HepG2 (cell line): Measurements from ENCODE around the gene GYPC. TPM values are rescaled to one million over a fixed set of nuclear protein-coding genes. Genes with fewer than 3 reads are reported as not detected.

Source experiments
- ATAC-seq: fragments of 200-7000 bp; cut with Tn5 transposase; 3 replicates; pipeline ENCODE4 v1.9.1; 2020; ENCODE audit warnings: mild to moderate bottlenecking, moderate library complexity
- BruUV-seq: library from RNA; stranded (reverse); fragments of 400-500 nt; replicated peaks from 2 replicates; lab custom pipeline; 2021; lab: Mats Ljungman, UMichigan
- CTCF ChIA-PET: fragments of 300-600 bp; formaldehyde crosslinking; extraction: SDS; loops from one replicate; lab custom pipeline; 2021; ENCODE audit warnings: low total read pairs, inconsistent platforms, low intra/inter-chr PET ratio; lab: Yijun Ruan, JAX
- POLR2A ChIA-PET: fragments of 350-600 bp; sonication (Branson Sonifier 250); formaldehyde crosslinking; loops from one replicate; lab custom pipeline; 2020; ENCODE audit warnings: antibody characterized with exemption, inconsistent platforms; lab: Yijun Ruan, JAX
- DNase-seq: peaks from one replicate; pipeline ENCODE4 v3.0.0-alpha.2; 2015; ENCODE audit warnings: low spot score
- FAIRE-seq: peaks from 3 replicates; lab custom pipeline; 2011; peaks lifted over from hg19 to GRCh38; lab: Jason Lieb, UNC
- H2AFZ ChIP-seq: one replicate; pipeline ENCODE4 v1.6.1; 2011; ENCODE audit warnings: low read length, inconsistent platforms
- H3K27ac ChIP-seq: fragments of 300-600 bp; 3 replicates; pipeline ENCODE4 v1.8.0; 2011; ENCODE audit warnings: mixed run types, mild to moderate bottlenecking, mixed read lengths, low read length, inconsistent platforms; ENCODE audit not compliant: insufficient read depth; ENCODE audit errors: extremely low read length
- H3K27me3 ChIP-seq, 2 experiments: fragments of 200-600 bp in 1 of 2; 2 replicates in 1 of 2; 3 replicates in 1 of 2; pipeline versions ENCODE4 v1.6.0 to v1.8.0; 2011; ENCODE audit warnings: low read length in 2 of 2, mild to moderate bottlenecking in 2 of 2, moderate library complexity in 2 of 2, inconsistent platforms in 1 of 2; ENCODE audit not compliant: insufficient read depth in 2 of 2, control insufficient read depth in 1 of 2
- H3K36me3 ChIP-seq, 2 experiments: fragments of 200-600 bp in 1 of 2; replicated peaks in 1 of 2; 2 replicates in 1 of 2; 3 replicates in 1 of 2; pipeline versions ENCODE4 v1.5.1 to v1.8.0; 2011; ENCODE audit warnings: low read length in 2 of 2, inconsistent platforms in 1 of 2; ENCODE audit not compliant: insufficient read depth in 2 of 2, control insufficient read depth in 1 of 2
- H3K4me1 ChIP-seq: 2 replicates; pipeline ENCODE4 v1.5.1; 2012; ENCODE audit warnings: low read length, inconsistent platforms; ENCODE audit not compliant: insufficient read depth
- H3K4me2 ChIP-seq: 2 replicates; pipeline ENCODE4 v1.6.0; 2011; ENCODE audit warnings: low read depth, low read length, inconsistent platforms
- H3K4me3 ChIP-seq, 3 experiments: fragments of 200-600 bp in 1 of 3; sonication (generic), shearing (Covaris generic) in 1 of 3; replicated peaks in 1 of 3; 2 replicates each; pipeline ENCODE4 v1.5.1; 2011 to 2016; ENCODE audit warnings: low read length in 3 of 3, inconsistent platforms in 2 of 3, low read depth in 2 of 3, mild to moderate bottlenecking in 2 of 3, control low read depth in 1 of 3, mixed read lengths in 1 of 3; ENCODE audit not compliant: insufficient read depth in 1 of 3
- H3K79me2 ChIP-seq: one replicate; pipeline ENCODE4 v1.6.1; 2011; ENCODE audit warnings: low read length, inconsistent platforms; ENCODE audit not compliant: insufficient read depth
- H3K9ac ChIP-seq: 2 replicates; pipeline ENCODE4 v1.6.0; 2011; ENCODE audit warnings: mild to moderate bottlenecking, low read depth, low read length, inconsistent platforms; ENCODE audit not compliant: insufficient read depth
- H3K9me3 ChIP-seq: 2 replicates; pipeline ENCODE4 v1.5.1; 2012; ENCODE audit warnings: mild to moderate bottlenecking, low read length
- H4K20me1 ChIP-seq: 2 replicates; pipeline ENCODE4 v1.6.0; 2011; ENCODE audit warnings: inconsistent platforms, mild to moderate bottlenecking, low read length, moderate library complexity; ENCODE audit not compliant: insufficient read depth
- ARHGAP35 ChIP-seq: sonication (generic); formaldehyde crosslinking; IDR thresholded peaks from 2 replicates; pipeline ENCODE4 v1.9.0; 2022; ENCODE audit warnings: mild to moderate bottlenecking, inconsistent platforms, moderate library complexity, missing genetic modification reagents, borderline replicate concordance
- ASH2L ChIP-seq: fragments of 300-600, 200-600 bp; sonication (generic); IDR thresholded peaks from 2 replicates; pipeline ENCODE4 v1.7.0; 2017; ENCODE audit warnings: low read depth, mild to moderate bottlenecking, moderate library complexity, mixed read lengths, low read length; ENCODE audit not compliant: insufficient read length
- EHMT2 ChIP-seq: fragments of 200-600 bp; sonication (generic); IDR thresholded peaks from 2 replicates; pipeline ENCODE4 v1.7.0; 2017; ENCODE audit warnings: antibody characterized with exemption, low read depth, low read length, borderline replicate concordance
- MXD4 ChIP-seq: IDR thresholded peaks from 2 replicates; pipeline ENCODE4 v1.6.1; 2016; ENCODE audit warnings: mild to moderate bottlenecking, missing biosample characterization, missing genetic modification reagents
- NR3C1 ChIP-seq: sonication (generic); formaldehyde crosslinking; IDR thresholded peaks from 2 replicates; pipeline ENCODE4 v1.4.0; 2020; ENCODE audit warnings: missing genetic modification reagents
- SIX1 ChIP-seq: sonication (generic); formaldehyde crosslinking; IDR thresholded peaks from 2 replicates; pipeline ENCODE4 v1.4.0; 2020; ENCODE audit warnings: missing genetic modification reagents, borderline replicate concordance
- SKI ChIP-seq: fragments of 450-650 bp; IDR thresholded peaks from one replicate; pipeline ENCODE4 v1.6.1; 2018; ENCODE audit warnings: mild to moderate bottlenecking; ENCODE audit not compliant: partially characterized antibody
- TEAD3 ChIP-seq: optimal IDR thresholded peaks from 2 replicates; pipeline ENCODE3; 2016; ENCODE audit warnings: borderline replicate concordance
- ZKSCAN8 ChIP-seq: IDR thresholded peaks from 2 replicates; pipeline ENCODE4 v1.6.1; 2016; ENCODE audit warnings: borderline replicate concordance, missing genetic modification reagents, missing compliant biosample characterization
- ZMYM3 ChIP-seq: sonication (generic); formaldehyde crosslinking; IDR thresholded peaks from 2 replicates; pipeline ENCODE4 v1.5.1; 2020; ENCODE audit warnings: mild to moderate bottlenecking, missing genetic modification reagents
- ZNF205 ChIP-seq: IDR thresholded peaks from 2 replicates; pipeline ENCODE4 v1.6.1; 2018; ENCODE audit warnings: missing biosample characterization, missing genetic modification reagents
- ZNF530 ChIP-seq: sonication (generic); formaldehyde crosslinking; IDR thresholded peaks from 2 replicates; pipeline ENCODE4 v1.5.0; 2020; ENCODE audit warnings: low read depth, mild to moderate bottlenecking, missing genetic modification reagents
- ZNF670 ChIP-seq: sonication (generic); formaldehyde crosslinking; IDR thresholded peaks from 2 replicates; pipeline ENCODE4 v1.8.0; 2022; ENCODE audit warnings: mild to moderate bottlenecking, missing genetic modification reagents, borderline replicate concordance
- ZNF7 ChIP-seq: IDR thresholded peaks from 2 replicates; pipeline ENCODE4 v1.6.1; 2016; ENCODE audit warnings: missing biosample characterization, missing genetic modification reagents
- WGBS: methylation state at CpG from one replicate; pipeline ENCODE4 v1.1.6; 2017; ENCODE audit warnings: low lambda C conversion rate; 5-methylcytosine and 5-hydroxymethylcytosine counted together
- in situ Hi-C: cut with HindIII; loops from 2 replicates; pipeline ENCODE4 v1.10.0; 2017; ENCODE audit warnings: low pct_unique_long_range_greater_than_20kb; ENCODE audit not compliant: extremely low pct_ligation_motif_present
- intact Hi-C: fragments of 100-400 bp; cut with micrococcal nuclease; formaldehyde crosslinking; loops from one replicate; pipeline ENCODE4 v1.10.0; 2022; ENCODE audit not compliant: unreplicated experiment
- polyA plus RNA-seq, 8 experiments: library from polyadenylated mRNA; depleted of rRNA in 3 of 8; stranded (reverse) in 7 of 8; unstranded in 1 of 8; fragments of >200 nt; fragmentation: Illumina TruSeq in 4 of 8; extraction: Trizol in 4 of 8; gene quantifications; 2 replicates each; pipeline versions ENCODE4 v1.2.1 to v1.2.3, GENCODE V29; 2011 to 2016; ENCODE audit warnings: low read depth in 4 of 8, missing spikeins in 1 of 8, mixed read lengths in 1 of 8; ENCODE audit not compliant: insufficient read depth in 1 of 8
- total RNA-seq, 5 experiments: library from RNA; depleted of rRNA; stranded (reverse); fragments of >200 nt; fragmentation: Illumina TruSeq; extraction: Trizol; gene quantifications; 2 replicates each; pipeline ENCODE4 v1.2.3, GENCODE V29; 2016; ENCODE audit warnings: low read depth in 1 of 5
- TF ChIP-seq, protein P1 (sequence below): sonication (generic); formaldehyde crosslinking; IDR thresholded peaks from 2 replicates; pipeline ENCODE4 v1.4.0; 2020; ENCODE audit warnings: missing genetic modification reagents
- TF ChIP-seq, protein P2 (sequence below): sonication (generic); formaldehyde crosslinking; IDR thresholded peaks from 2 replicates; pipeline ENCODE4 v1.5.0; 2020; ENCODE audit warnings: missing genetic modification reagents
- TF ChIP-seq, protein P3 (sequence below): sonication (generic); formaldehyde crosslinking; IDR thresholded peaks from 2 replicates; pipeline ENCODE4 v1.8.1; 2022; ENCODE audit warnings: low read depth, mild to moderate bottlenecking, missing genetic modification reagents

The GYPC gene
- total and polyA plus RNA-seq, 2 of the 13 experiments (the other 11 are each of a cell fraction or from before 2014, with no cell fraction given), result not detected

DNA sequence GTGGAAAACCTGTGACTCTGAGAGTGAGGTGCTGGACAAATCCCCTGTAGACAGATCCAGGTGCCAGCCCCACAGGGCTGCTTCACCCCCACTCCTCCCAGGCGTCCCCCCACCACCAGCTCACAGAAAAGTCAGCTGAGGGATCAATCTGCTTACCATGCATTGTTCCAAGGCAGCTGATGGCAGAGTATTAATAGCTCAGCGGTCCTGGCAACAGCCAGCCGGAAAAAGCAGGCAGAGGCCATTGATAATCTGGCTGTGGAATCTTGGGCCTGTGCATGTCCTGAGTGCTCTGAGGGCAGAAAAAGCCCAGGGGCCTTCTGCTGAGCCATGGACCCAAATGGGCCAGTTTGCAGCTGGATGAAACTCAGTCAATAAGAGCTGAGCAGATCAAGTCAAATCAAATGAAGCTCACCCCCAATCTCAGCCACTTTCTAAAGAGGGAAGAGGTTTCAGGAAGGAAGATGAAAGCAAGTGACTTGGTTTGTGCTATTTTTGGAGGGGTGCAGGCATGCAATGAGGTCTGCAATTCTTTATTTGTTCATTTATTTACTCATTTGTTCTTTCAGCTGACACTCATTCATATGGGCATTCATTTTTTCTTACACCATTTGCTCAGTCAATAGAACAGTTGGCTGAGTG lies 63.4 kb downstream of the GYPC start:
- FAIRE-seq, result no peak
- POLR2A ChIA-PET, result no interaction called here
- intact Hi-C loops, result no loop called here
- TF ChIP-seq ARHGAP35 (CRISPR knock-in tag) (no peak), ZKSCAN8 (no peak), TEAD3 (CRISPR knock-in tag) (no peak), ZNF530 (CRISPR knock-in tag) (no peak), ZNF7 (CRISPR knock-in tag) (no peak), ZNF670 (CRISPR knock-in tag) (no peak), SKI (no peak), ZMYM3 (CRISPR knock-in tag) (no peak), MXD4 (CRISPR knock-in tag) (no peak), NR3C1 (CRISPR knock-in tag) (no peak), ZNF205 (CRISPR knock-in tag) (no peak), SIX1 (CRISPR knock-in tag) (no peak), EHMT2 (no peak), ASH2L (no peak)
- TF ChIP-seq, protein P1, sequence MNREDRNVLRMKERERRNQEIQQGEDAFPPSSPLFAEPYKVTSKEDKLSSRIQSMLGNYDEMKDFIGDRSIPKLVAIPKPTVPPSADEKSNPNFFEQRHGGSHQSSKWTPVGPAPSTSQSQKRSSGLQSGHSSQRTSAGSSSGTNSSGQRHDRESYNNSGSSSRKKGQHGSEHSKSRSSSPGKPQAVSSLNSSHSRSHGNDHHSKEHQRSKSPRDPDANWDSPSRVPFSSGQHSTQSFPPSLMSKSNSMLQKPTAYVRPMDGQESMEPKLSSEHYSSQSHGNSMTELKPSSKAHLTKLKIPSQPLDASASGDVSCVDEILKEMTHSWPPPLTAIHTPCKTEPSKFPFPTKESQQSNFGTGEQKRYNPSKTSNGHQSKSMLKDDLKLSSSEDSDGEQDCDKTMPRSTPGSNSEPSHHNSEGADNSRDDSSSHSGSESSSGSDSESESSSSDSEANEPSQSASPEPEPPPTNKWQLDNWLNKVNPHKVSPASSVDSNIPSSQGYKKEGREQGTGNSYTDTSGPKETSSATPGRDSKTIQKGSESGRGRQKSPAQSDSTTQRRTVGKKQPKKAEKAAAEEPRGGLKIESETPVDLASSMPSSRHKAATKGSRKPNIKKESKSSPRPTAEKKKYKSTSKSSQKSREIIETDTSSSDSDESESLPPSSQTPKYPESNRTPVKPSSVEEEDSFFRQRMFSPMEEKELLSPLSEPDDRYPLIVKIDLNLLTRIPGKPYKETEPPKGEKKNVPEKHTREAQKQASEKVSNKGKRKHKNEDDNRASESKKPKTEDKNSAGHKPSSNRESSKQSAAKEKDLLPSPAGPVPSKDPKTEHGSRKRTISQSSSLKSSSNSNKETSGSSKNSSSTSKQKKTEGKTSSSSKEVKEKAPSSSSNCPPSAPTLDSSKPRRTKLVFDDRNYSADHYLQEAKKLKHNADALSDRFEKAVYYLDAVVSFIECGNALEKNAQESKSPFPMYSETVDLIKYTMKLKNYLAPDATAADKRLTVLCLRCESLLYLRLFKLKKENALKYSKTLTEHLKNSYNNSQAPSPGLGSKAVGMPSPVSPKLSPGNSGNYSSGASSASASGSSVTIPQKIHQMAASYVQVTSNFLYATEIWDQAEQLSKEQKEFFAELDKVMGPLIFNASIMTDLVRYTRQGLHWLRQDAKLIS (CRISPR knock-in tag), result no peak
- TF ChIP-seq, protein P2, sequence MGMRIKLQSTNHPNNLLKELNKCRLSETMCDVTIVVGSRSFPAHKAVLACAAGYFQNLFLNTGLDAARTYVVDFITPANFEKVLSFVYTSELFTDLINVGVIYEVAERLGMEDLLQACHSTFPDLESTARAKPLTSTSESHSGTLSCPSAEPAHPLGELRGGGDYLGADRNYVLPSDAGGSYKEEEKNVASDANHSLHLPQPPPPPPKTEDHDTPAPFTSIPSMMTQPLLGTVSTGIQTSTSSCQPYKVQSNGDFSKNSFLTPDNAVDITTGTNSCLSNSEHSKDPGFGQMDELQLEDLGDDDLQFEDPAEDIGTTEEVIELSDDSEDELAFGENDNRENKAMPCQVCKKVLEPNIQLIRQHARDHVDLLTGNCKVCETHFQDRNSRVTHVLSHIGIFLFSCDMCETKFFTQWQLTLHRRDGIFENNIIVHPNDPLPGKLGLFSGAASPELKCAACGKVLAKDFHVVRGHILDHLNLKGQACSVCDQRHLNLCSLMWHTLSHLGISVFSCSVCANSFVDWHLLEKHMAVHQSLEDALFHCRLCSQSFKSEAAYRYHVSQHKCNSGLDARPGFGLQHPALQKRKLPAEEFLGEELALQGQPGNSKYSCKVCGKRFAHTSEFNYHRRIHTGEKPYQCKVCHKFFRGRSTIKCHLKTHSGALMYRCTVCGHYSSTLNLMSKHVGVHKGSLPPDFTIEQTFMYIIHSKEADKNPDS (CRISPR knock-in tag), result no peak
- TF ChIP-seq, protein P3, sequence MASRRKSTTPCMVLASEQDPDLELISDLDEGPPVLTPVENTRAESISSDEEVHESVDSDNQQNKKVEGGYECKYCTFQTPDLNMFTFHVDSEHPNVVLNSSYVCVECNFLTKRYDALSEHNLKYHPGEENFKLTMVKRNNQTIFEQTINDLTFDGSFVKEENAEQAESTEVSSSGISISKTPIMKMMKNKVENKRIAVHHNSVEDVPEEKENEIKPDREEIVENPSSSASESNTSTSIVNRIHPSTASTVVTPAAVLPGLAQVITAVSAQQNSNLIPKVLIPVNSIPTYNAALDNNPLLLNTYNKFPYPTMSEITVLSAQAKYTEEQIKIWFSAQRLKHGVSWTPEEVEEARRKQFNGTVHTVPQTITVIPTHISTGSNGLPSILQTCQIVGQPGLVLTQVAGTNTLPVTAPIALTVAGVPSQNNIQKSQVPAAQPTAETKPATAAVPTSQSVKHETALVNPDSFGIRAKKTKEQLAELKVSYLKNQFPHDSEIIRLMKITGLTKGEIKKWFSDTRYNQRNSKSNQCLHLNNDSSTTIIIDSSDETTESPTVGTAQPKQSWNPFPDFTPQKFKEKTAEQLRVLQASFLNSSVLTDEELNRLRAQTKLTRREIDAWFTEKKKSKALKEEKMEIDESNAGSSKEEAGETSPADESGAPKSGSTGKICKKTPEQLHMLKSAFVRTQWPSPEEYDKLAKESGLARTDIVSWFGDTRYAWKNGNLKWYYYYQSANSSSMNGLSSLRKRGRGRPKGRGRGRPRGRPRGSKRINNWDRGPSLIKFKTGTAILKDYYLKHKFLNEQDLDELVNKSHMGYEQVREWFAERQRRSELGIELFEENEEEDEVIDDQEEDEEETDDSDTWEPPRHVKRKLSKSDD (CRISPR knock-in tag), result no peak

More for the DNA sequence above, 63.4 kb downstream of the GYPC start:
- DNase-seq, result no peak
- Histone ChIP-seq H3K4me2 (no peak overlapping the region), H3K4me1 (no peaks in the 10 kb centered on the region), H3K27ac (no peak overlapping the region), H3K9me3 (no peaks in the 10 kb centered on the region), H3K4me3 (no peak overlapping the region), H3K79me2 (no peaks in the 10 kb centered on the region), H3K27me3 (peaks cover 0 to 30% of the 10 kb centered on the region in 2 experiments; a peak in 2 of 5 replicates), H2AFZ (no peak overlapping the region), H3K36me3 (no peaks in the 10 kb centered on the region), H3K9ac (no peak overlapping the region), H4K20me1 (no peaks in the 10 kb centered on the region)
- in situ Hi-C loops, result no loop called here
- 0% methylated on average over 1 of the region's 3 CpGs for WGBS
- CTCF ChIA-PET, result no interaction called here
- no TSS peak for BruUV-seq
- ATAC-seq, result no peak
